DND-41 (cell line): ENCODE measurements around the gene DCTN3.

ENCODE experiments used
- ATAC-seq: fragments of 200-7000 bp; cut with Tn5 transposase; 3 replicates; pipeline ENCODE4 v1.9.1; 2021; ENCODE audit warnings: low read depth; ENCODE audit not compliant: insufficient read depth
- DNase-seq: peaks from one replicate; pipeline ENCODE4 v3.0.0-alpha.2; 2020
- H2AFZ ChIP-seq: 2 replicates; pipeline ENCODE4 v1.6.0; 2012; ENCODE audit warnings: low read depth, low read length
- H3K27ac ChIP-seq: 2 replicates; pipeline ENCODE4 v1.5.1; 2012; ENCODE audit warnings: low read length, inconsistent platforms
- H3K27me3 ChIP-seq: fragments of 200-600 bp; sonication (generic); 2 replicates; pipeline ENCODE4 v1.6.0; 2012; ENCODE audit warnings: low read length, mild to moderate bottlenecking, inconsistent platforms; ENCODE audit not compliant: insufficient read depth, poor library complexity
- H3K36me3 ChIP-seq: 2 replicates; pipeline ENCODE4 v1.5.1; 2012; ENCODE audit warnings: low read length, inconsistent platforms; ENCODE audit not compliant: insufficient read depth
- H3K4me1 ChIP-seq: 2 replicates; pipeline ENCODE4 v1.5.1; 2012; ENCODE audit warnings: mild to moderate bottlenecking, low read length; ENCODE audit not compliant: insufficient read depth
- H3K4me2 ChIP-seq: 2 replicates; pipeline ENCODE4 v1.6.0; 2012; ENCODE audit warnings: mild to moderate bottlenecking, moderate library complexity, low read length, inconsistent platforms; ENCODE audit not compliant: insufficient read depth
- H3K4me3 ChIP-seq, 2 experiments: fragments of 200-600 bp in 1 of 2; shearing (Covaris generic) in 1 of 2; 2 replicates each; pipeline ENCODE4 v1.5.1; 2012 to 2016; ENCODE audit warnings: inconsistent platforms in 2 of 2, low read length in 2 of 2, mild to moderate bottlenecking in 2 of 2, low read depth in 1 of 2, moderate library complexity in 1 of 2
- H3K79me2 ChIP-seq: 2 replicates; pipeline ENCODE4 v1.6.0; 2012; ENCODE audit warnings: low read length, inconsistent platforms; ENCODE audit not compliant: insufficient read depth
- H3K9ac ChIP-seq: 2 replicates; pipeline ENCODE4 v1.6.0; 2012; ENCODE audit warnings: low read depth, mild to moderate bottlenecking, inconsistent platforms, low read length, moderate library complexity
- H3K9me3 ChIP-seq: 2 replicates; pipeline ENCODE4 v1.5.1; 2012; ENCODE audit warnings: low read length, moderate library complexity, mild to moderate bottlenecking, inconsistent platforms; ENCODE audit not compliant: insufficient read depth, severe bottlenecking
- H4K20me1 ChIP-seq: 2 replicates; pipeline ENCODE4 v1.6.0; 2012; ENCODE audit warnings: low read length; ENCODE audit not compliant: insufficient read depth
- EZH2 ChIP-seq: IDR thresholded peaks from 3 replicates; pipeline ENCODE4 v1.6.1; 2012; ENCODE audit warnings: borderline replicate concordance, low read depth, mild to moderate bottlenecking, moderate library complexity, low read length, inconsistent platforms; ENCODE audit not compliant: severe bottlenecking
- TF ChIP-seq, protein P1 (sequence below): IDR thresholded peaks from 2 replicates; pipeline ENCODE4 v1.5.1; 2012; ENCODE audit warnings: borderline replicate concordance, low read length, moderate library complexity, mild to moderate bottlenecking; ENCODE audit not compliant: poor library complexity, severe bottlenecking; ENCODE audit errors: extremely low read depth

Gene DCTN3

DNA sequence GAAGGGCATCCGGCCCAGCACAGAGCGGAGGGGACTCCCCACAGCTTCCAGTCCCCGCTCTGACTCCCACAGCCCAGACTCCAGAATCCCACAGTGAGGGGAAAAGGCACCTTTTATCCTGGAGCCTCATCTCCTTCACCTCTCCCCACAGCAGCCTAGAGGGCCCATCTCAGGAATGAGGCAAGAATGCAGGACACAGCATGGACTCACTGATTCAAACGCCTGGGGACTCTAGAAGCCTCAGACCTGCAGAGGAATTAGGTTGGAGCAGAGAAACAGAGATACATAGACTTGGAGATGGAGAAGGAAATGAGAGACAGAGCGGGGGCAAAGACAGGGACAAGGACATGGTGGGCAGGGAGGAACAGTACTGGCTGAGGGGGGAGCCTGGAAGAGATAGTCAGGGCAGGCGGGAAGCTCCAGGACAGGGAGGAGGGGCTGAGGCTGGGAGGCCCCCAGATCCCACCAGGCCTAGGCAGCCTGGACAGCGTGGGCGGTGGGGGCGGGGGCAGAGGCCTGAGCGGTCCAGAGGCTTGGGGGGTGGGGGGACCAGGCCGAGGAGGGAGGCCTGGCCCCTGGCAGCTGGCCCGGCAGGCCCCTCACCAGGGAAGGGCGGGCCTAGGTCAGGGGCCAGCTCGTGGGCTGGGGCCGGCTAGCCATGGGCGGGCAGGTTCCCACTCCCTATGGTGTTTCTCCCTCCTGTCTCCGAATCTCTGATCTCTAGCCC, 46.5 kb downstream of the DCTN3 start:
- Histone ChIP-seq H3K36me3 (no peaks in the 10 kb centered on the region), H3K27ac (no peak overlapping the region), H3K27me3 (peaks cover 11% of the 10 kb centered on the region), H3K79me2 (no peaks in the 10 kb centered on the region), H3K9ac (no peak overlapping the region), H2AFZ (no peak overlapping the region), H3K4me2 (no peak overlapping the region), H3K4me1 (no peaks in the 10 kb centered on the region), H3K9me3 (no peaks in the 10 kb centered on the region), H3K4me3 (no peak overlapping the region), H4K20me1 (no peaks in the 10 kb centered on the region)
- DNase-seq (no peak), ATAC-seq (no peak)
- TF ChIP-seq, protein P1, sequence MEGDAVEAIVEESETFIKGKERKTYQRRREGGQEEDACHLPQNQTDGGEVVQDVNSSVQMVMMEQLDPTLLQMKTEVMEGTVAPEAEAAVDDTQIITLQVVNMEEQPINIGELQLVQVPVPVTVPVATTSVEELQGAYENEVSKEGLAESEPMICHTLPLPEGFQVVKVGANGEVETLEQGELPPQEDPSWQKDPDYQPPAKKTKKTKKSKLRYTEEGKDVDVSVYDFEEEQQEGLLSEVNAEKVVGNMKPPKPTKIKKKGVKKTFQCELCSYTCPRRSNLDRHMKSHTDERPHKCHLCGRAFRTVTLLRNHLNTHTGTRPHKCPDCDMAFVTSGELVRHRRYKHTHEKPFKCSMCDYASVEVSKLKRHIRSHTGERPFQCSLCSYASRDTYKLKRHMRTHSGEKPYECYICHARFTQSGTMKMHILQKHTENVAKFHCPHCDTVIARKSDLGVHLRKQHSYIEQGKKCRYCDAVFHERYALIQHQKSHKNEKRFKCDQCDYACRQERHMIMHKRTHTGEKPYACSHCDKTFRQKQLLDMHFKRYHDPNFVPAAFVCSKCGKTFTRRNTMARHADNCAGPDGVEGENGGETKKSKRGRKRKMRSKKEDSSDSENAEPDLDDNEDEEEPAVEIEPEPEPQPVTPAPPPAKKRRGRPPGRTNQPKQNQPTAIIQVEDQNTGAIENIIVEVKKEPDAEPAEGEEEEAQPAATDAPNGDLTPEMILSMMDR: no peak
- TF ChIP-seq EZH2: no peak

DNA sequence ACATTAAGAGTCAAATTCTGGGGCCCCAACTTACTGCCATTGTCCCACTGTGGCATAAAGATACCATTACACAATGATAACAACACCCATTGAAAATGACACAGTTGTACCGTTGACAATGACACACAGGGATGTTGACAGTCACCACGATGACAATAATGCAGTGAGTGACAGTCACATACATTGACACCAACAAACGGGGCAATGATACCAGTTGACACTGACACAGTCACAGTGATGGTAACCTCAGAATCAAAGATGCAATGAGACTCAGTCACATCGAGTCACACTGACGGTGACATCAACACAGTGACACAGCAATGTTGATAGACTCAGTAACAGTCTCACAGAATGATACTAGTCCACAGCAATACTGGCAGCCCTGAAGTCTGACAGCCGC, 47.7 kb downstream of the DCTN3 start:
- no peak for ATAC-seq
- Histone ChIP-seq H4K20me1 (no peaks in the 10 kb centered on the region; the same call in 1 of the 2 replicates), H3K79me2 (no peaks in the 10 kb centered on the region), H3K27ac (no peak overlapping the region), H3K27me3 (peaks cover 16% of the 10 kb centered on the region), H3K4me1 (no peaks in the 10 kb centered on the region), H3K36me3 (no peaks in the 10 kb centered on the region), H3K4me3 (no peak overlapping the region), H3K9ac (no peak overlapping the region), H2AFZ (no peak overlapping the region), H3K4me2 (no peak overlapping the region), H3K9me3 (no peaks in the 10 kb centered on the region)
- no peak for TF ChIP-seq EZH2
- TF ChIP-seq, protein P1: no peak
- DNase-seq: no peak

DNA sequence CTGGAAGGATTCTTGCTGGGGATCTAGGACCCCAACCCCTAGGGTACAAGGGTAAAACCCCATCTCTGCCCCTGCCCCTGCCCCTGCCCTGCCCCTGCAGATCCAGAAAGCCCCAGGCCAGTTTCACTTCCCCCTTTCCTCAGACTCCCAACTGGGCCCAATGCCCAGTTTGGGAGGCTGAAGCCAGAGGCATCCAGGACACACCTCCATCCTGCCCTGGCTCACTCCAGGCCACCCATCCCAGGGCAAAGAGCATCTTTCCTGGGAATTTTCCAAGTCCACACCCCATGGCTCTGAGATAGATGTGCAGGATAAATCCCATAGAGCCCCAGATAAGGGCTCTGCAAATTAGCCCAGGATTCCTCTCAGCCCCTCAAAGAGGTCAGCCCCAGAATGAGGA, 48.2 kb downstream of the DCTN3 start:
- Histone ChIP-seq H3K4me1 (no peaks in the 10 kb centered on the region), H3K9me3 (no peaks in the 10 kb centered on the region), H3K79me2 (no peaks in the 10 kb centered on the region), H3K9ac (no peak overlapping the region), H3K4me3 (no peak overlapping the region), H4K20me1 (no peaks in the 10 kb centered on the region; the same call in 1 of the 2 replicates), H3K4me2 (no peak overlapping the region), H2AFZ (no peak overlapping the region), H3K36me3 (no peaks in the 10 kb centered on the region), H3K27me3 (peaks cover 16% of the 10 kb centered on the region), H3K27ac (no peak overlapping the region)
- DNase-seq (no peak), ATAC-seq (no peak)
- TF ChIP-seq, protein P1: no peak
- no peak for TF ChIP-seq EZH2

DNA sequence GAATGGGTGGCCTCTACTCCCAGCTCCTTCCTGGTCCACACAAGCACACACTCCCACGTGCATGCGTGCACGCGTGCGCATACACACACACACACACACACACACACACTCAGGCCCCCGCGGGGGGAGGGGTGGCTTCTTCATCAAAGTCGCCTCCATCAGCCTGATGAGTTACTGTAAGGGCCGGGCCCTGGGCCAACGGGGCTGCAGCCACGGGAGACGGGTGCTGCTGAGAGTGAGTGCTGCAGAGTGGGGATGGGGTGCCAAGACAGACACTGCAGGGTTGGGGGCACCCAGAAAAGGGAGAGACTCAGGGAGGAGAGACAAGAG, 48.8 kb downstream of the DCTN3 start:
- Histone ChIP-seq H3K9me3 (no peaks in the 10 kb centered on the region), H3K4me2 (no peak overlapping the region), H3K9ac (no peak overlapping the region), H3K79me2 (no peaks in the 10 kb centered on the region), H2AFZ (no peak overlapping the region), H3K36me3 (no peaks in the 10 kb centered on the region), H3K27ac (no peak overlapping the region), H3K4me3 (no peak overlapping the region), H3K4me1 (no peaks in the 10 kb centered on the region), H4K20me1 (no peaks in the 10 kb centered on the region; the same call in 1 of the 2 replicates), H3K27me3 (peaks cover 11% of the 10 kb centered on the region)
- DNase-seq: no peak
- TF ChIP-seq, protein P1: no peak
- TF ChIP-seq EZH2: no peak
- no peak for ATAC-seq
